Dermis blood vessel endothelial cell (primary cell): Measurements from ENCODE around the gene CCNC. TPM values are rescaled to one million over a fixed set of nuclear protein-coding genes. Genes with fewer than 3 reads are reported as not detected.

ENCODE experiments used
- DNase-seq: peaks from one replicate; pipeline ENCODE4 v3.0.0; 2010
- total RNA-seq: library from RNA; depleted of rRNA; stranded (reverse); fragments of >200 nt; gene quantifications from 2 replicates; pipeline ENCODE4 v1.2.3, GENCODE V29; 2014

The CCNC gene
- total RNA-seq, 1 donor from 2014 or later, result 85.4 TPM

GRCh38 chr6:99547526-99547925, 20.9 kb downstream of the CCNC start:
- no peak for DNase-seq

GRCh38 chr6:99545442-99545841, 23.0 kb downstream of the CCNC start:
- no peak for DNase-seq

- DNase-seq, result no peak
These were observed 24.5 kb downstream of the CCNC start for GRCh38 chr6:99543968-99544367.

GRCh38 chr6:99530627-99531026, 37.8 kb downstream of the CCNC start:
- no peak for DNase-seq

GRCh38 chr6:99522531-99522930, 45.9 kb downstream of the CCNC start:
- no peak for DNase-seq

- DNase-seq, result no peak
These were observed 46.8 kb downstream of the CCNC start for GRCh38 chr6:99521633-99522151.

- DNase-seq, result peak; percentile 92
These were observed 47.4 kb downstream of the CCNC start for GRCh38 chr6:99520855-99521632.

GRCh38 chr6:99519446-99519845, 49.0 kb downstream of the CCNC start:
- no peak for DNase-seq

GRCh38 chr6:99514089-99514488, 54.4 kb downstream of the CCNC start:
- DNase-seq, result peak; percentile 58

- no peak for DNase-seq
These were observed 56.4 kb downstream of the CCNC start for GRCh38 chr6:99512033-99512432.

GRCh38 chr6:99507648-99508047, 60.8 kb downstream of the CCNC start:
- DNase-seq, result no peak

- no peak for DNase-seq
These were observed 66.7 kb downstream of the CCNC start for GRCh38 chr6:99501762-99502161.

GRCh38 chr6:99498421-99498820, 70.0 kb downstream of the CCNC start:
- DNase-seq, result no peak

- no peak for DNase-seq
These were observed 73.0 kb downstream of the CCNC start for GRCh38 chr6:99495466-99495865.

Other genes with a start within 250 kb of the CCNC start
- gene FAXC, start 219.0 kb downstream of the CCNC start, total RNA-seq, result 0.34 and 0.56 TPM in 2 replicates
- 2.0 and 4.0 TPM in 2 replicates for gene COQ3, start 174.5 kb downstream of the CCNC start, total RNA-seq
- 47.0 and 73.7 TPM in 2 replicates for gene PNISR, start 143.4 kb downstream of the CCNC start, total RNA-seq
- gene USP45, start 53.2 kb downstream of the CCNC start, total RNA-seq, result 19.4 and 31.3 TPM in 2 replicates
- gene PRDM13, start 38.2 kb upstream of the CCNC start, total RNA-seq, result not detected in 2 replicates